Globus pallidus (tissue), 1 donor: ENCODE measurements around the gene MEIS2.

Source experiments
- DNase-seq: peaks from one replicate; pipeline ENCODE4 v3.0.0-alpha.2; 2015; ENCODE audit warnings: low spot score

MEIS2 gene

GRCh38 chr15:37100109-37100965 is at the start of gene MEIS2:
MEIS2 (minus strand) TSS chr15:37100549; CDS start chr15:37099466, 1,083 bp downstream.
- DNase-seq, result peak; percentile 92

GRCh38 chr15:37149146-37149545 is 48.8 kb upstream of the MEIS2 start:
- DNase-seq, result no peak

GRCh38 chr15:37148714-37149113 is 48.4 kb upstream of the MEIS2 start:
- no peak for DNase-seq

GRCh38 chr15:37143351-37143750 is 43.0 kb upstream of the MEIS2 start:
- no peak for DNase-seq

GRCh38 chr15:37142371-37142770 is 42.0 kb upstream of the MEIS2 start:
- no peak for DNase-seq

GRCh38 chr15:37140531-37141058 is 40.2 kb upstream of the MEIS2 start:
- DNase-seq, result no peak

GRCh38 chr15:37138591-37139215 is 38.4 kb upstream of the MEIS2 start:
- no peak for DNase-seq

GRCh38 chr15:37137221-37137620 is 36.9 kb upstream of the MEIS2 start:
- DNase-seq, result no peak

GRCh38 chr15:37136666-37137065 is 36.3 kb upstream of the MEIS2 start:
- DNase-seq, result no peak

- DNase-seq, result no peak
Observed at GRCh38 chr15:37135225-37135624, 34.9 kb upstream of the MEIS2 start.

- peak; percentile 27 for DNase-seq
Observed at GRCh38 chr15:37134699-37135131, 34.4 kb upstream of the MEIS2 start.

GRCh38 chr15:37134244-37134643 is 33.9 kb upstream of the MEIS2 start:
- DNase-seq, result no peak

- peak; percentile 48 for DNase-seq
Observed at GRCh38 chr15:37133602-37134001, 33.3 kb upstream of the MEIS2 start.

GRCh38 chr15:37132826-37133417 is 32.6 kb upstream of the MEIS2 start:
- DNase-seq, result no peak

- no peak for DNase-seq
Observed at GRCh38 chr15:37131621-37132020, 31.3 kb upstream of the MEIS2 start.

- DNase-seq, result no peak
Observed at GRCh38 chr15:37130356-37130755, 30.0 kb upstream of the MEIS2 start.

- no peak for DNase-seq
Observed at GRCh38 chr15:37125143-37125542, 24.8 kb upstream of the MEIS2 start.

GRCh38 chr15:37124331-37124730 is 24.0 kb upstream of the MEIS2 start:
- no peak for DNase-seq

GRCh38 chr15:37122703-37123102 is 22.4 kb upstream of the MEIS2 start:
- no peak for DNase-seq

GRCh38 chr15:37121492-37121891 is 21.1 kb upstream of the MEIS2 start:
- no peak for DNase-seq

- no peak for DNase-seq
Observed at GRCh38 chr15:37117030-37117429, 16.7 kb upstream of the MEIS2 start.

- DNase-seq, result no peak
Observed at GRCh38 chr15:37115538-37115937, 15.2 kb upstream of the MEIS2 start.
